Neural cell (in vitro differentiated cells): Measurements from ENCODE around the gene SEC31A.

Experiments
- CTCF ChIP-seq: fragments of 450-650 bp; IDR thresholded peaks from 2 replicates; pipeline ENCODE4 v1.5.1; 2014; ENCODE audit warnings: antibody characterized with exemption, mild to moderate bottlenecking, moderate library complexity; ENCODE audit not compliant: poor library complexity, severe bottlenecking
- EZH2 ChIP-seq: fragments of 200-600, 300-800 bp; shearing (Covaris generic), sonication (generic); IDR thresholded peaks from 2 replicates; pipeline ENCODE4 v1.6.1; 2014; ENCODE audit warnings: antibody characterized with exemption, low read length, borderline replicate concordance, mild to moderate bottlenecking; ENCODE audit not compliant: insufficient read depth, poor library complexity, severe bottlenecking
- POLR2AphosphoS5 ChIP-seq: IDR thresholded peaks from 2 replicates; pipeline ENCODE4 v1.6.1; 2012
- REST ChIP-seq: IDR thresholded peaks from 2 replicates; pipeline ENCODE4 v1.6.1; 2012; ENCODE audit warnings: borderline replicate concordance
- TAF1 ChIP-seq: IDR thresholded peaks from 2 replicates; pipeline ENCODE4 v1.6.1; 2012; ENCODE audit warnings: low read depth

GRCh38 chr4:82797405-82798111 lies 93.4 kb downstream of the SEC31A start:
- TF ChIP-seq CTCF (no peak), REST (no peak), POLR2AphosphoS5 (no peak), TAF1 (no peak), EZH2 (no peak)
